ENCODE measurements around the gene TNFRSF21. TPM values are rescaled to one million over a fixed set of nuclear protein-coding genes. Genes with fewer than 3 reads are reported as not detected.

The TNFRSF21 gene
- total and polyA plus RNA-seq, 9 of the 15 experiments (the other 6 are each of a cell fraction or from before 2014, with no cell fraction given) = 0.63 to 5.7 (median 2.2) TPM

DNA sequence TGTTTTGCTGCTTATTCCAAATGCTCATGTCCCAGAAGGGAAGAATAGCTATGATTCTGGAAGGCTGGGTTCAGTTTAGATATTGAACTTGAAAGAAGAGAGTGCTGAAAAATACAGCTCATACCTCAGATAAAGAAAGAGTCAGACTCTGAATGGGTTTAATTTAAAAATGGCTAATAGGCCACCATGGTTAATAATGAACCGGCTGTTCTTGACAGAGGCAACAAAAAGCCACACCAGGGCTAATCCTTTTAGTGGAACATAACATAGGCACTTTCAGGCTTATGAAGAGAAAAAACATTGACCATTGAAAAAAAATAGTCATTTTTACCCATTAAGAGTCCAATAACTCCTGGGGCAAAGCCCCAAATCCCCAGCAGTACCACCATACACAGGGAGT lies 59.4 kb downstream of the TNFRSF21 start (continued):
- TF ChIP-seq SP2 (IDR thresholded peaks at IDR 0.05; ENCODE audit: extremely low read depth, low read depth, low read length, poor library complexity, severe bottlenecking) = no peak
- TF ChIP-seq, protein P1, sequence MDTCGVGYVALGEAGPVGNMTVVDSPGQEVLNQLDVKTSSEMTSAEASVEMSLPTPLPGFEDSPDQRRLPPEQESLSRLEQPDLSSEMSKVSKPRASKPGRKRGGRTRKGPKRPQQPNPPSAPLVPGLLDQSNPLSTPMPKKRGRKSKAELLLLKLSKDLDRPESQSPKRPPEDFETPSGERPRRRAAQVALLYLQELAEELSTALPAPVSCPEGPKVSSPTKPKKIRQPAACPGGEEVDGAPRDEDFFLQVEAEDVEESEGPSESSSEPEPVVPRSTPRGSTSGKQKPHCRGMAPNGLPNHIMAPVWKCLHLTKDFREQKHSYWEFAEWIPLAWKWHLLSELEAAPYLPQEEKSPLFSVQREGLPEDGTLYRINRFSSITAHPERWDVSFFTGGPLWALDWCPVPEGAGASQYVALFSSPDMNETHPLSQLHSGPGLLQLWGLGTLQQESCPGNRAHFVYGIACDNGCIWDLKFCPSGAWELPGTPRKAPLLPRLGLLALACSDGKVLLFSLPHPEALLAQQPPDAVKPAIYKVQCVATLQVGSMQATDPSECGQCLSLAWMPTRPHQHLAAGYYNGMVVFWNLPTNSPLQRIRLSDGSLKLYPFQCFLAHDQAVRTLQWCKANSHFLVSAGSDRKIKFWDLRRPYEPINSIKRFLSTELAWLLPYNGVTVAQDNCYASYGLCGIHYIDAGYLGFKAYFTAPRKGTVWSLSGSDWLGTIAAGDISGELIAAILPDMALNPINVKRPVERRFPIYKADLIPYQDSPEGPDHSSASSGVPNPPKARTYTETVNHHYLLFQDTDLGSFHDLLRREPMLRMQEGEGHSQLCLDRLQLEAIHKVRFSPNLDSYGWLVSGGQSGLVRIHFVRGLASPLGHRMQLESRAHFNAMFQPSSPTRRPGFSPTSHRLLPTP (IDR thresholded peaks at IDR 0.05; ENCODE audit: borderline replicate concordance, extremely low read depth, insufficient read length) = no peak
- TF ChIP-seq MAFF (IDR thresholded peaks at IDR 0.05; ENCODE audit: low read length) = no peak

DNA sequence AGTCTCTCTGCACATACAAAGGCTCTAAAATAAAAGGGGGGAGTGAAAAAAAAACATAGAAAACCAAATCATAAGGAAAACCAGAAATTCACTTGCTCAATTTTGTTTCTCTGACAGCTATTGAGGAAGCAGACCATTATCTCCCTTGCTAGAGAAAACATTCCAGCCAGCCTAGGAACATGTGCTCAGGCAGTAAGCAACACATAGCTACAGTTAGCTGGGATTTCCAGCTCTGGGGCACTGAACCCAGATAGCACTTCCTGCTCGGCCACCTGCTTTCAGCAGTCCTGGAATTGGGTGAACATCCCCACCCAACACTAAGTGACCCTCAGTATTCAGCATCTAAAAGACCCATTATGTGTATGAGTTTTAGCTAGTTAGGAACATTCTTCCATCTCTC lies 61.3 kb downstream of the TNFRSF21 start:
- Histone ChIP-seq H3K9me3 (replicated peaks; ENCODE audit: control insufficient read depth, insufficient read depth, low read depth, low read length) (no peaks in the 10 kb centered on the region), H3K36me3 (ENCODE audit: control insufficient read depth, insufficient read depth, low read length) (no peaks in the 10 kb centered on the region; the same call in 2 of the 3 replicates), H2AFZ (ENCODE audit: low read depth, low read length) (no peak overlapping the region), H3K79me2 (ENCODE audit: control insufficient read depth, insufficient read depth, low read length) (no peaks in the 10 kb centered on the region), H3K4me2 (ENCODE audit: insufficient read depth, low read length) (no peak overlapping the region), H4K20me1 (replicated peaks; ENCODE audit: control insufficient read depth, insufficient read depth, low read length) (no peaks in the 10 kb centered on the region), H3K9ac (ENCODE audit: insufficient read depth in 1 of 2, low read depth in 2 of 2, low read length in 2 of 2) (no peak overlapping the region), H3K27me3 (ENCODE audit: control insufficient read depth in 2 of 2, insufficient read depth in 2 of 2, low read length in 2 of 2) (no peaks in the 10 kb centered on the region), H3K4me1 (replicated peaks in 1 of 2; ENCODE audit: control insufficient read depth in 2 of 2, insufficient read depth in 2 of 2, low read length in 2 of 2) (peaks cover 7 to 21% of the 10 kb centered on the region in 2 experiments; a peak in 4 of 5 replicates), H3K9me1 (ENCODE audit: control insufficient read depth, insufficient read depth, low read length) (no peaks in the 10 kb centered on the region), H3K4me3 (no peak overlapping the region), H3K27ac (ENCODE audit: extremely low read depth, low read depth, low read length) (no peak overlapping the region)
- POLR2A ChIA-PET = interaction anchor here (0.6 to 1.6 kb wide), 2 partner anchors 8 to 57 kb away, joined by 4 read pairs; no protein-coding TSS in a partner anchor
- BruUV-seq (replicated peaks) = no TSS peak
- in situ Hi-C loops (cut with MboI) = no loop called here
- DNase-seq (ENCODE audit: extremely low read depth in 1 of 4, low spot score in 3 of 4) (no peak), FAIRE-seq (no peak), ATAC-seq (no peak)
- WGBS (ENCODE audit: insufficient coverage, low coverage, missing lambda C conversion rate) = 36% methylated on average over 1 of the region's 1 CpG
- CTCF ChIA-PET (ENCODE audit: low intra/inter-chr PET ratio) = no interaction called here
- TF ChIP-seq CSDE1 (IDR thresholded peaks at IDR 0.05) (no peak), MTF1 (CRISPR knock-in tag; IDR thresholded peaks at IDR 0.05; ENCODE audit: borderline replicate concordance) (no peak), NCOA4 (IDR thresholded peaks at IDR 0.05; ENCODE audit: partially characterized antibody) (peak; percentile 11)
- TF ChIP-seq, protein P2, sequence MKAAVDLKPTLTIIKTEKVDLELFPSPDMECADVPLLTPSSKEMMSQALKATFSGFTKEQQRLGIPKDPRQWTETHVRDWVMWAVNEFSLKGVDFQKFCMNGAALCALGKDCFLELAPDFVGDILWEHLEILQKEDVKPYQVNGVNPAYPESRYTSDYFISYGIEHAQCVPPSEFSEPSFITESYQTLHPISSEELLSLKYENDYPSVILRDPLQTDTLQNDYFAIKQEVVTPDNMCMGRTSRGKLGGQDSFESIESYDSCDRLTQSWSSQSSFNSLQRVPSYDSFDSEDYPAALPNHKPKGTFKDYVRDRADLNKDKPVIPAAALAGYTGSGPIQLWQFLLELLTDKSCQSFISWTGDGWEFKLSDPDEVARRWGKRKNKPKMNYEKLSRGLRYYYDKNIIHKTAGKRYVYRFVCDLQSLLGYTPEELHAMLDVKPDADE (conservative IDR thresholded peaks at IDR 0.05; ENCODE audit: control insufficient read depth, low read depth, low read length) = no peak
- intact Hi-C loops (cut with micrococcal nuclease) = no loop called here
